HEK293T (cell line): ENCODE data around the gene DLX6.

Experiments
- CTCF ChIA-PET: fragments of 350-600 bp; formaldehyde crosslinking; extraction: SDS; loops from one replicate; lab custom pipeline; 2021; ENCODE audit warnings: antibody characterized with exemption, inconsistent platforms; lab: Yijun Ruan, JAX
- POLR2A ChIA-PET: fragments of 350-600 bp; formaldehyde crosslinking; extraction: SDS; loops from one replicate; lab custom pipeline; 2020; ENCODE audit warnings: antibody characterized with exemption, inconsistent platforms; lab: Yijun Ruan, JAX
- DNase-seq: peaks from one replicate; pipeline ENCODE4 v3.0.0; 2012; ENCODE audit warnings: mixed read lengths; ENCODE audit errors: extremely low spot score
- ARNT ChIP-seq: fragments of 450-650 bp; IDR thresholded peaks from 2 replicates; pipeline ENCODE4 v1.6.1; 2017; ENCODE audit warnings: mild to moderate bottlenecking
- BHLHE40 ChIP-seq: fragments of 450-650 bp; IDR thresholded peaks from 2 replicates; pipeline ENCODE4 v1.6.1; 2016; ENCODE audit warnings: mild to moderate bottlenecking, moderate library complexity, borderline replicate concordance
- CTBP1 ChIP-seq: fragments of 450-650 bp; IDR thresholded peaks from 2 replicates; pipeline ENCODE4 v1.6.1; 2016; ENCODE audit warnings: borderline replicate concordance
- ELF4 ChIP-seq: fragments of 450-650 bp; IDR thresholded peaks from 2 replicates; pipeline ENCODE4 v1.6.1; 2017; ENCODE audit warnings: antibody characterized with exemption
- FOXA1 ChIP-seq: fragments of 450-650 bp; IDR thresholded peaks from 2 replicates; pipeline ENCODE4 v1.6.1; 2016; ENCODE audit warnings: mild to moderate bottlenecking
- FOXK2 ChIP-seq: fragments of 450-650 bp; IDR thresholded peaks from 2 replicates; pipeline ENCODE4 v1.6.1; 2016; ENCODE audit warnings: mild to moderate bottlenecking
- FOXM1 ChIP-seq: fragments of 450-650 bp; IDR thresholded peaks from 2 replicates; pipeline ENCODE4 v1.6.1; 2017; ENCODE audit warnings: mild to moderate bottlenecking, borderline replicate concordance
- HDGF ChIP-seq: fragments of 450-650 bp; IDR thresholded peaks from 2 replicates; pipeline ENCODE4 v1.6.1; 2017; ENCODE audit warnings: antibody characterized with exemption, borderline replicate concordance
- L3MBTL2 ChIP-seq: fragments of 450-650 bp; conservative IDR thresholded peaks from 2 replicates; pipeline ENCODE4 v1.6.1; 2016; ENCODE audit warnings: mild to moderate bottlenecking
- LEF1 ChIP-seq: fragments of 450-650 bp; IDR thresholded peaks from 2 replicates; pipeline ENCODE4 v1.6.1; 2017; ENCODE audit warnings: mild to moderate bottlenecking, borderline replicate concordance
- NFRKB ChIP-seq: fragments of 450-650 bp; IDR thresholded peaks from 2 replicates; pipeline ENCODE4 v1.6.1; 2016; ENCODE audit warnings: mild to moderate bottlenecking, moderate library complexity
- PKNOX1 ChIP-seq: fragments of 450-650 bp; IDR thresholded peaks from 2 replicates; pipeline ENCODE4 v1.6.1; 2016
- SP1 ChIP-seq: fragments of 450-650 bp; IDR thresholded peaks from 2 replicates; pipeline ENCODE4 v1.6.1; 2017
- SUZ12 ChIP-seq: fragments of 450-650 bp; IDR thresholded peaks from 2 replicates; pipeline ENCODE4 v1.6.1; 2016; ENCODE audit warnings: mild to moderate bottlenecking
- TARDBP ChIP-seq: fragments of 450-650 bp; IDR thresholded peaks from 2 replicates; pipeline ENCODE4 v1.6.1; 2016
- ZNF384 ChIP-seq: fragments of 450-650 bp; IDR thresholded peaks from 2 replicates; pipeline ENCODE4 v1.6.1; 2016

DLX6 gene

GRCh38 chr7:96998744-96999143, 6.6 kb upstream of the DLX6 start:
- DNase-seq: no peak
- ChIA-PET POLR2A (interaction anchor here (0.9 kb wide), 1 partner anchor 10 kb away, joined by 3 read pairs; no protein-coding TSS in a partner anchor), CTCF (no interaction called here)
- TF ChIP-seq FOXM1: no peak
- no peak for TF ChIP-seq HDGF
- no peak for TF ChIP-seq SUZ12
- no peak for TF ChIP-seq FOXK2
- TF ChIP-seq CTBP1: no peak
- TF ChIP-seq L3MBTL2: no peak
- no peak for TF ChIP-seq ELF4
- TF ChIP-seq LEF1: no peak
- TF ChIP-seq FOXA1: no peak
- no peak for TF ChIP-seq PKNOX1
- TF ChIP-seq SP1: no peak
- no peak for TF ChIP-seq BHLHE40
- no peak for TF ChIP-seq TARDBP
- TF ChIP-seq NFRKB: no peak
- TF ChIP-seq ARNT: no peak
- TF ChIP-seq ZNF384: no peak

GRCh38 chr7:97001221-97001620, 4.1 kb upstream of the DLX6 start:
- ChIA-PET POLR2A (interaction anchor here (2.5 kb wide), 1 partner anchor 15 kb away, joined by 5 read pairs; no protein-coding TSS in a partner anchor), CTCF (no interaction called here)
- DNase-seq: no peak
- no peak for TF ChIP-seq SUZ12
- no peak for TF ChIP-seq SP1

- TF ChIP-seq TARDBP: no peak
- no peak for TF ChIP-seq FOXA1
- TF ChIP-seq LEF1: no peak
- no peak for TF ChIP-seq ZNF384
- TF ChIP-seq BHLHE40: no peak
- TF ChIP-seq PKNOX1: no peak
- no peak for TF ChIP-seq NFRKB
- no peak for TF ChIP-seq FOXM1
- TF ChIP-seq FOXK2: no peak
- no peak for DNase-seq
- POLR2A ChIA-PET: interaction anchor here (2.5 kb wide), 1 partner anchor 15 kb away, joined by 5 read pairs; no protein-coding TSS in a partner anchor
- CTCF ChIA-PET: no interaction called here
These were observed 3.4 kb upstream of the DLX6 start for GRCh38 chr7:97001656-97002554.

- DNase-seq: no peak
- POLR2A ChIA-PET: interaction anchor here (0.5 to 1.3 kb wide), 2 partner anchors 21 to 42 kb away, joined by 3 to 4 read pairs; no protein-coding TSS in a partner anchor
- TF ChIP-seq ARNT (no peak), FOXM1 (no peak), SP1 (no peak), SUZ12 (no peak), BHLHE40 (no peak), ELF4 (no peak), PKNOX1 (no peak), HDGF (no peak)
- CTCF ChIA-PET: no interaction called here
These were observed 2.6 kb upstream of the DLX6 start for GRCh38 chr7:97002555-97003261.

- ChIA-PET POLR2A (interaction anchor here (0.5 to 1.3 kb wide), 2 partner anchors 20 to 43 kb away, joined by 3 to 4 read pairs; no protein-coding TSS in a partner anchor), CTCF (no interaction called here)
- TF ChIP-seq SP1: no peak
- TF ChIP-seq BHLHE40: no peak
- TF ChIP-seq SUZ12: no peak
- no peak for TF ChIP-seq NFRKB
- no peak for TF ChIP-seq FOXK2
- no peak for TF ChIP-seq CTBP1
- TF ChIP-seq LEF1: no peak
- no peak for TF ChIP-seq HDGF
- TF ChIP-seq ELF4: no peak
- TF ChIP-seq FOXA1: no peak
- no peak for TF ChIP-seq L3MBTL2
- DNase-seq: no peak
These were observed 1.8 kb upstream of the DLX6 start for GRCh38 chr7:97003262-97004246.
